HG03159 (cell line): ENCODE measurements around the gene PPP3R2.
"Not testable (repeated sequence)": the region's sequence is repeated elsewhere in the genome, so short reads cannot be mapped to it uniquely, and the experiment has no call there.

Experiments used
- ATAC-seq: cut with Tn5 transposase; IDR thresholded peaks from one replicate; pipeline ENCODE4 v1.9.1; 2021; ENCODE audit warnings: mild to moderate bottlenecking, moderate library complexity; ENCODE audit not compliant: unreplicated experiment

PPP3R2 gene

GRCh38 chr9:101590074-101590473, 4.7 kb downstream of the PPP3R2 start:
- not testable (repeated sequence) for ATAC-seq

GRCh38 chr9:101587332-101588043, 7.3 kb downstream of the PPP3R2 start:
- ATAC-seq: no peak

- ATAC-seq: peak; percentile 90
Observed at GRCh38 chr9:101586651-101587050, 8.1 kb downstream of the PPP3R2 start.

- ATAC-seq: no peak
Observed at GRCh38 chr9:101585740-101586139, 9.0 kb downstream of the PPP3R2 start.

GRCh38 chr9:101582553-101582952, 12.2 kb downstream of the PPP3R2 start:
- ATAC-seq: no peak

GRCh38 chr9:101579711-101580545, 14.8 kb downstream of the PPP3R2 start:
- no peak for ATAC-seq

GRCh38 chr9:101578378-101578777, 16.4 kb downstream of the PPP3R2 start:
- peak; percentile 73 for ATAC-seq

GRCh38 chr9:101574731-101575333, 19.9 kb downstream of the PPP3R2 start:
- no peak for ATAC-seq

- ATAC-seq: no peak
Observed at GRCh38 chr9:101572316-101572715, 22.5 kb downstream of the PPP3R2 start.

GRCh38 chr9:101571114-101571513, 23.7 kb downstream of the PPP3R2 start:
- no peak for ATAC-seq

GRCh38 chr9:101569741-101570501, 24.8 kb downstream of the PPP3R2 start:
- no peak for ATAC-seq

GRCh38 chr9:101567725-101568350, 26.9 kb downstream of the PPP3R2 start:
- no peak for ATAC-seq

- ATAC-seq: peak; percentile 60
Observed at GRCh38 chr9:101566904-101567724, 27.7 kb downstream of the PPP3R2 start.

GRCh38 chr9:101564252-101564651, 30.5 kb downstream of the PPP3R2 start:
- no peak for ATAC-seq

- no peak for ATAC-seq
Observed at GRCh38 chr9:101562966-101563365, 31.8 kb downstream of the PPP3R2 start.

- no peak for ATAC-seq
Observed at GRCh38 chr9:101561740-101562139, 33.0 kb downstream of the PPP3R2 start.

GRCh38 chr9:101549472-101550098, 45.2 kb downstream of the PPP3R2 start:
- not testable (repeated sequence) for ATAC-seq

- no peak for ATAC-seq
Observed at GRCh38 chr9:101543098-101543735, 51.6 kb downstream of the PPP3R2 start.
